Nephron (organoid): ENCODE results near the gene RCVRN.

Source experiments
- H3K27ac Mint-ChIP-seq, 3 experiments: 2 replicates each; pipeline ENCODE4 v1.8.0; 2020; ENCODE audit warnings: mixed read lengths in 3 of 3, mild to moderate bottlenecking in 2 of 3, moderate library complexity in 1 of 3
- H3K27me3 Mint-ChIP-seq: 2 replicates; pipeline ENCODE4 v1.8.0; 2021; ENCODE audit warnings: low read depth, mild to moderate bottlenecking, moderate library complexity, mixed read lengths
- H3K36me3 Mint-ChIP-seq: 2 replicates; pipeline ENCODE4 v1.8.0; 2020; ENCODE audit warnings: low read depth, mixed read lengths
- H3K4me1 Mint-ChIP-seq: 2 replicates; pipeline ENCODE4 v1.8.0; 2020; ENCODE audit warnings: mixed read lengths
- H3K4me3 Mint-ChIP-seq, 3 experiments: 2 replicates each; pipeline ENCODE4 v1.8.0; 2020; ENCODE audit warnings: mild to moderate bottlenecking in 3 of 3, mixed read lengths in 3 of 3, moderate library complexity in 2 of 3
- H3K9me3 Mint-ChIP-seq: 2 replicates; pipeline ENCODE4 v1.8.0; 2020; ENCODE audit warnings: mixed read lengths
- TF ChIP-seq, protein P1 (sequence below), 3 experiments: fragments of 200-600 bp; sonication (generic); IDR thresholded peaks; one replicate each; pipeline ENCODE4 v1.5.0; 2021; ENCODE audit warnings: antibody characterized with exemption in 3 of 3; ENCODE audit not compliant: unreplicated experiment in 3 of 3

The RCVRN gene

DNA sequence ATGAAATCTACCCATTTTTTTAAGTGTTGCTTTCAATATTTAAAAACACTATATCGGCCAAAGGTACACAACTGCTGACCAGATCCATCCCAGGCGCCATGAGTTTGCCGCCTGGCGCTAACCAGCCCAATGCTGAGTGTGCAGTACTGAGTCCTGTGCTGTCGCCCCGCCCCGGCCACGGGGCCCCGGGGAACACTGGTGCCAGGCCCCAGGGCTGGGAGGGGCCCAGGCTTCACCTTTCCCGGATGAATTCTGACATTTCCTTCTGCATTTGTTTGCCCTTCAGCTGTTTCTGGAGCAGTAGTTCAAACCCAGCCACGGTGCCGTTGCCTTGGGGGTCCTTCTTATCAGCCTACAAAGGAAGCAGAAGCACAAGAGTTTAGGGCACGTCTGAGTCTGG lies 37.8 kb upstream of the RCVRN start:
- Mint-ChIP-seq H3K27me3 (peaks cover 8% of the 10 kb centered on the region), H3K4me3 (no peak overlapping the region), H3K4me1 (peaks cover 6% of the 10 kb centered on the region), H3K27ac (no peak overlapping the region), H3K36me3 (peaks cover 4% of the 10 kb centered on the region), H3K9me3 (no peaks in the 10 kb centered on the region)
- TF ChIP-seq, protein P1, sequence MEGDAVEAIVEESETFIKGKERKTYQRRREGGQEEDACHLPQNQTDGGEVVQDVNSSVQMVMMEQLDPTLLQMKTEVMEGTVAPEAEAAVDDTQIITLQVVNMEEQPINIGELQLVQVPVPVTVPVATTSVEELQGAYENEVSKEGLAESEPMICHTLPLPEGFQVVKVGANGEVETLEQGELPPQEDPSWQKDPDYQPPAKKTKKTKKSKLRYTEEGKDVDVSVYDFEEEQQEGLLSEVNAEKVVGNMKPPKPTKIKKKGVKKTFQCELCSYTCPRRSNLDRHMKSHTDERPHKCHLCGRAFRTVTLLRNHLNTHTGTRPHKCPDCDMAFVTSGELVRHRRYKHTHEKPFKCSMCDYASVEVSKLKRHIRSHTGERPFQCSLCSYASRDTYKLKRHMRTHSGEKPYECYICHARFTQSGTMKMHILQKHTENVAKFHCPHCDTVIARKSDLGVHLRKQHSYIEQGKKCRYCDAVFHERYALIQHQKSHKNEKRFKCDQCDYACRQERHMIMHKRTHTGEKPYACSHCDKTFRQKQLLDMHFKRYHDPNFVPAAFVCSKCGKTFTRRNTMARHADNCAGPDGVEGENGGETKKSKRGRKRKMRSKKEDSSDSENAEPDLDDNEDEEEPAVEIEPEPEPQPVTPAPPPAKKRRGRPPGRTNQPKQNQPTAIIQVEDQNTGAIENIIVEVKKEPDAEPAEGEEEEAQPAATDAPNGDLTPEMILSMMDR (IDR thresholded peaks at IDR 0.05; ENCODE audit: unreplicated experiment in 3 of 3): no peak

DNA sequence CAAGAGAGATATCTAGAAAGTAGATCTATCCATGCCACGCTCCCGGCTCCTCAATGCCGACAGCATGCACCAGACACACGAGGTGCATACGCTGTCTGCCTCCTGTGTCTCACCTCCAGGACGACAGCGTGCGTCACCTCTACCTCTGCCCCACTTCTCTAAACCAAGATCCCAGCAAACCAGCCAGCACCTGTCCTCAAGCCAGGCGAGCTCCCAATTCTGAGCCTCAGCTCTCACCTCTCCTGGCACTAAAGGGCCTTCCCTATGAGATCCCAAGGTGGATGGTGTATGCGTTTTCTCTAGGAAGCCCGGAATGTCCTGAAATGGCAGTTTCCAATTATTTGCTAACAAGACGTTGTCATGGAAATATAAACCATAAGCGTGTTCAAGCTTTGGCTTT lies 36.2 kb upstream of the RCVRN start:
- no peak overlapping the region for H3K4me3 Mint-ChIP-seq
- H3K27me3 Mint-ChIP-seq: no peaks in the 10 kb centered on the region
- TF ChIP-seq, protein P1 (IDR thresholded peaks at IDR 0.05; ENCODE audit: unreplicated experiment in 3 of 3): no peak
- peaks cover 6% of the 10 kb centered on the region for H3K4me1 Mint-ChIP-seq
- H3K27ac Mint-ChIP-seq: no peak overlapping the region
- peaks cover 7% of the 10 kb centered on the region for H3K36me3 Mint-ChIP-seq
- H3K9me3 Mint-ChIP-seq: no peaks in the 10 kb centered on the region

- peaks cover 6% of the 10 kb centered on the region for H3K4me1 Mint-ChIP-seq
- no peak overlapping the region for H3K4me3 Mint-ChIP-seq
Measured at GRCh38 chr17:9940841-9941240, 35.8 kb upstream of the RCVRN start.

DNA sequence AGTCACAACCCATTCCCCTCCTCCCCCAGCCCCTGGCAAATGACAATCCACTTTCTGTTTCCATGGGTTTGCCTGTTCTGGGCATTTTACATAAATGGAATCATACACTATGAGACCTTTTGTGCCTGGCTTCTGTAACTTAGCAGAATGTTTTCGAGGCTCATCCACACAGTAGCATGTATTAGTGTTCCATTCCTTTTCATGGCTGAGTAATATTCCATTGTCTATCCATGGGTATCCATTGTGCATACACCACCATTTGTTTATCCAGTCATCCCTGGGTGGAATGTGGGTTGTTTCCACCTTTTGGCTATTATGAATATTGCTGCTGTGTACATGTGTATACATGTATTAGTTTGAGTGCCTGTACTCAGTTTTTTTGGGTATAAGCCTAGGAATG lies 33.7 kb upstream of the RCVRN start:
- Mint-ChIP-seq H3K36me3 (peaks cover 7% of the 10 kb centered on the region), H3K27me3 (peaks cover 12% of the 10 kb centered on the region), H3K4me3 (no peak overlapping the region), H3K27ac (no peak overlapping the region), H3K4me1 (no peaks in the 10 kb centered on the region), H3K9me3 (no peaks in the 10 kb centered on the region)
- TF ChIP-seq, protein P1 (IDR thresholded peaks at IDR 0.05; ENCODE audit: unreplicated experiment in 3 of 3): no peak

More at GRCh38 chr17:9940841-9941240, 35.8 kb upstream of the RCVRN start:
- TF ChIP-seq, protein P1 (IDR thresholded peaks at IDR 0.05; ENCODE audit: unreplicated experiment in 3 of 3): no peak
- Mint-ChIP-seq H3K36me3 (peaks cover 7% of the 10 kb centered on the region), H3K27ac (no peak overlapping the region), H3K27me3 (peaks cover 4% of the 10 kb centered on the region), H3K9me3 (no peaks in the 10 kb centered on the region)

GRCh38 chr17:9937901-9938300 lies 32.8 kb upstream of the RCVRN start:
- H3K9me3 Mint-ChIP-seq: no peaks in the 10 kb centered on the region
- H3K4me1 Mint-ChIP-seq: no peaks in the 10 kb centered on the region
- peaks cover 7% of the 10 kb centered on the region for H3K36me3 Mint-ChIP-seq
- no peak overlapping the region for H3K4me3 Mint-ChIP-seq
- TF ChIP-seq, protein P1 (IDR thresholded peaks at IDR 0.05; ENCODE audit: unreplicated experiment in 3 of 3): no peak
- H3K27ac Mint-ChIP-seq: no peak overlapping the region
- peaks cover 12% of the 10 kb centered on the region for H3K27me3 Mint-ChIP-seq

DNA sequence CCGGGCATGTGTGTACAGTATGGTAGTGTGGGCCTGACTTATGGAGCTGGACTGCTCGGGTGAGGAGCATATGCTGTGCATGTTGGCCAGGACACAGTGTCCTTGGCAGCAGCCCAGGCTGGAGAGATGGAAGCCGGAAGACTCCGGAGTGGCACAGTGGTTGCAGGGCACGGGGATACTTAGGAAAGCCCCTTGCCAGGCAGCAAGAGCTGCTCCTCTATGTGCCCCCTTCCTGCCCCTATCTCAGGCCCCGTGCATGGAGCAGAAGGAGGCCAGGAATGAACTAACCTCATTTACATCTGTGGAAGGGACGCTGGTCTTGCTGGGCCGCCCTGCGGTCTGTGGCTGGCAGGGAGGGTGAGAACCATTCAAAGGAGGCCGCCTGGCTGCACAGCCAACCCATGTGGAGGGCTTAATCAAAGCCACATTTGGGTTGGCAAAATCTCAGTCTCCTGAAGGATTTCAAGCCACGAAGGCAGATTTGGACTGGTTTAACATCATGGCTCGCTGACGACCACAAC lies 32.2 kb upstream of the RCVRN start:
- Mint-ChIP-seq H3K4me1 (no peaks in the 10 kb centered on the region), H3K9me3 (no peaks in the 10 kb centered on the region), H3K4me3 (no peak overlapping the region), H3K27ac (no peak overlapping the region), H3K36me3 (peaks cover 4% of the 10 kb centered on the region), H3K27me3 (peaks cover 12% of the 10 kb centered on the region)
- TF ChIP-seq, protein P1 (IDR thresholded peaks at IDR 0.05; ENCODE audit: unreplicated experiment in 3 of 3): no peak
